Endothelial cell of umbilical vein (primary cell): ENCODE measurements around the gene ADAMTSL3. TPM values are rescaled to one million over a fixed set of nuclear protein-coding genes. Genes with fewer than 3 reads are reported as not detected.

Experiments
- BruUV-seq: library from RNA; stranded (reverse); fragments of 400-500 nt; replicated peaks from 2 replicates; lab custom pipeline; 2021; lab: Mats Ljungman, UMichigan
- CTCF ChIA-PET: fragments of 300-600, 350-600 bp; sonication (Branson Sonifier 250); formaldehyde crosslinking; loops from one replicate; lab custom pipeline; 2021; ENCODE audit warnings: antibody characterized with exemption, inconsistent platforms; lab: Charles Lee
- POLR2A ChIA-PET: fragments of 300-600, 350-600 bp; sonication (Branson Sonifier 250); formaldehyde crosslinking; loops from one replicate; lab custom pipeline; 2021; ENCODE audit warnings: antibody characterized with exemption, inconsistent platforms; lab: Charles Lee
- DNase-seq: peaks from one replicate; pipeline ENCODE4 v3.0.0-alpha.2; 2011; ENCODE audit warnings: low read depth, low spot score
- FAIRE-seq: peaks from 2 replicates; lab custom pipeline; 2011; peaks lifted over from hg19 to GRCh38; lab: Jason Lieb, UNC
- H2AFZ ChIP-seq: 2 replicates; pipeline ENCODE4 v1.6.0; 2012; ENCODE audit warnings: low read depth, low read length, control low read depth, inconsistent platforms
- H3K27ac ChIP-seq: 2 replicates; pipeline ENCODE4 v1.5.1; 2011; ENCODE audit warnings: low read depth, mild to moderate bottlenecking, control low read depth, low read length, moderate library complexity; ENCODE audit not compliant: insufficient read depth
- H3K27me3 ChIP-seq, 2 experiments: 2 replicates each; pipeline versions ENCODE4 v1.6.0 to v1.6.1; 2011; ENCODE audit warnings: low read length in 2 of 2, mixed read lengths in 1 of 2; ENCODE audit not compliant: control insufficient read depth in 2 of 2, insufficient read depth in 2 of 2
- H3K36me3 ChIP-seq, 2 experiments: 2 replicates in 1 of 2; 3 replicates in 1 of 2; pipeline ENCODE4 v1.5.1; 2011; ENCODE audit warnings: low read length in 2 of 2, mild to moderate bottlenecking in 1 of 2, moderate library complexity in 1 of 2; ENCODE audit not compliant: control insufficient read depth in 2 of 2, insufficient read depth in 2 of 2; ENCODE audit errors: extremely low read depth in 1 of 2
- H3K4me1 ChIP-seq: 3 replicates; pipeline ENCODE4 v1.5.1; 2011; ENCODE audit warnings: mild to moderate bottlenecking, low read length; ENCODE audit not compliant: control insufficient read depth, insufficient read depth; ENCODE audit errors: extremely low read depth
- H3K4me2 ChIP-seq: 2 replicates; pipeline ENCODE4 v1.6.1; 2011; ENCODE audit warnings: low read length, control low read depth, mixed read lengths; ENCODE audit not compliant: insufficient read depth
- H3K4me3 ChIP-seq, 3 experiments: fragments of 200-600 bp in 1 of 3; sonication (generic), shearing (Covaris generic) in 1 of 3; replicated peaks in 1 of 3; 2 replicates each; pipeline ENCODE4 v1.5.1; 2011 to 2016; ENCODE audit warnings: control low read depth in 3 of 3, low read length in 3 of 3, mild to moderate bottlenecking in 2 of 3, inconsistent platforms in 1 of 3, low read depth in 1 of 3, moderate library complexity in 1 of 3; ENCODE audit not compliant: insufficient read depth in 1 of 3
- H3K79me2 ChIP-seq: 2 replicates; pipeline ENCODE4 v1.6.0; 2012; ENCODE audit warnings: low read length, inconsistent platforms; ENCODE audit not compliant: control insufficient read depth, insufficient read depth
- H3K9ac ChIP-seq: replicated peaks from 2 replicates; pipeline ENCODE3; 2011; ENCODE audit warnings: low read length, control low read depth; ENCODE audit not compliant: insufficient read depth; ENCODE audit errors: extremely low read depth
- H3K9me1 ChIP-seq: replicated peaks from 3 replicates; pipeline ENCODE4 v1.6.0; 2011; ENCODE audit warnings: mild to moderate bottlenecking, low read length; ENCODE audit not compliant: control insufficient read depth, insufficient read depth; ENCODE audit errors: extremely low read depth
- H3K9me3 ChIP-seq: replicated peaks from 2 replicates; pipeline ENCODE4 v1.5.1; 2012; ENCODE audit warnings: low read length, inconsistent platforms; ENCODE audit not compliant: control insufficient read depth, insufficient read depth
- H4K20me1 ChIP-seq: replicated peaks from 2 replicates; pipeline ENCODE3; 2011; ENCODE audit warnings: mild to moderate bottlenecking, low read length; ENCODE audit not compliant: control insufficient read depth, insufficient read depth; ENCODE audit errors: extremely low read depth
- CTCF ChIP-seq, 2 donors: IDR thresholded peaks; 1 replicate in 1 of 2; 2 replicates in 1 of 2; pipeline ENCODE4 v1.5.1; 2011; ENCODE audit warnings: low read length in 2 of 2, mild to moderate bottlenecking in 2 of 2, moderate library complexity in 2 of 2, control low read depth in 1 of 2, inconsistent platforms in 1 of 2, low read depth in 1 of 2; ENCODE audit not compliant: insufficient read depth in 1 of 2; ENCODE audit errors: extremely low read depth in 1 of 2
- EZH2 ChIP-seq: IDR thresholded peaks from 2 replicates; pipeline ENCODE4 v1.6.1; 2012; ENCODE audit warnings: borderline replicate concordance, low read depth, mild to moderate bottlenecking, moderate library complexity, low read length, inconsistent platforms; ENCODE audit not compliant: severe bottlenecking
- JUN ChIP-seq: IDR thresholded peaks from 2 replicates; pipeline ENCODE4 v1.6.1; 2011; ENCODE audit warnings: borderline replicate concordance, low read depth; ENCODE audit not compliant: insufficient read length, insufficient read depth
- POLR2AphosphoS5 ChIP-seq: IDR thresholded peaks from 2 replicates; pipeline ENCODE4 v1.6.1; 2012; ENCODE audit warnings: low read depth, mild to moderate bottlenecking, control low read depth, low read length, moderate library complexity; ENCODE audit not compliant: insufficient read depth
- dilution Hi-C: fragments of 300-500 bp; cut with MboI; formaldehyde crosslinking; loops from one replicate; pipeline ENCODE4 v1.15.0; 2019; ENCODE audit warnings: low sequenced_read_pairs; ENCODE audit not compliant: extremely low pct_ligation_motif_present
- intact Hi-C: fragments of 100-400 bp; cut with micrococcal nuclease; formaldehyde crosslinking; loops from one replicate; pipeline ENCODE4 v1.10.0; 2022
- polyA plus RNA-seq, 4 experiments: library from polyadenylated mRNA; depleted of rRNA in 3 of 4; stranded (reverse) in 3 of 4; unstranded in 1 of 4; fragments of >200 nt; gene quantifications; 2 replicates each; pipeline versions ENCODE4 v1.2.1 to v1.2.3, GENCODE V29; 2011 to 2012; ENCODE audit warnings: missing spikeins in 1 of 4
- total RNA-seq: library from RNA; stranded (reverse); gene quantifications from 2 replicates; pipeline ENCODE4 v1.2.3, GENCODE V29; 2021
- TF ChIP-seq, protein P1 (sequence below): IDR thresholded peaks from 2 replicates; pipeline ENCODE4 v1.6.1; 2011; ENCODE audit not compliant: insufficient read depth, insufficient read length

The ADAMTSL3 gene
- total and polyA plus RNA-seq, 2 donors (not counting 3 experiments of a cell fraction or from before 2014, with no cell fraction given), result not detected

- no peak overlapping the region for H3K4me2 ChIP-seq
- no peak overlapping the region for H3K9ac ChIP-seq
- intact Hi-C loops (no loop called here), dilution Hi-C loops (no loop called here)
- H4K20me1 ChIP-seq, result no peaks in the 10 kb centered on the region
- no peaks in the 10 kb centered on the region for H3K9me1 ChIP-seq
- H2AFZ ChIP-seq, result no peak overlapping the region
- CTCF ChIA-PET, result no interaction called here
- no TSS peak for BruUV-seq
- POLR2A ChIA-PET, result no interaction called here
- no peak overlapping the region for H3K27ac ChIP-seq
- FAIRE-seq, result no peak
- TF ChIP-seq JUN (no peak), CTCF (IDR thresholded peaks at IDR 0.05; ENCODE audit: extremely low read depth in 1 of 2, insufficient read depth in 1 of 2, low read depth in 1 of 2, low read length in 2 of 2) (no peak), EZH2 (no peak), POLR2AphosphoS5 (no peak)
- TF ChIP-seq, protein P1, sequence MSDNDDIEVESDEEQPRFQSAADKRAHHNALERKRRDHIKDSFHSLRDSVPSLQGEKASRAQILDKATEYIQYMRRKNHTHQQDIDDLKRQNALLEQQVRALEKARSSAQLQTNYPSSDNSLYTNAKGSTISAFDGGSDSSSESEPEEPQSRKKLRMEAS, result no peak
- no peaks in the 10 kb centered on the region for H3K27me3 ChIP-seq
- H3K36me3 ChIP-seq, result no peaks in the 10 kb centered on the region
- DNase-seq, result no peak
- H3K4me1 ChIP-seq, result no peaks in the 10 kb centered on the region
- no peaks in the 10 kb centered on the region for H3K79me2 ChIP-seq
- H3K9me3 ChIP-seq, result no peaks in the 10 kb centered on the region
- no peak overlapping the region for H3K4me3 ChIP-seq
These were observed 259.2 kb downstream of the ADAMTSL3 start for GRCh38 chr15:83913034-83913632.
